ENCODE data around the gene TM7SF3.

DNA sequence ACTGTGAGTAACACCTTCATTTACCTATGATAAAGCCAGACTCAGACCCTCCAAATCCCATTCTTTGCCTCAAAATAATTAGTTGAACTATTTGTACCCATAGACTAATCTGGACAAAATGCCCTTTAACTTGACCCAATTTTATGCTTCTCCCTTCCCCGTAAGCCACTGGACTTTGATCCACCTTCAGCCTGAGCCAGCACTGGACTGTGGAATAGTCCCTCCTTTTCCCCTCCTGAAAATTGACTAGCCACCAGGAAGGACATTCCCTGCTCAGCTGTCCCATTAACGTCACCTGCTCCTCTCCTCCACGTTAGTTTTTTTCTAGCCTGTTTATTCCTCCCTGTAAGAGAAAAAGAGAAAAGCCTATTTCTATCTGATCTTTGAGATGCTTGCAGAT is 18.5 kb upstream of the TM7SF3 start:
- TF ChIP-seq, protein P1, sequence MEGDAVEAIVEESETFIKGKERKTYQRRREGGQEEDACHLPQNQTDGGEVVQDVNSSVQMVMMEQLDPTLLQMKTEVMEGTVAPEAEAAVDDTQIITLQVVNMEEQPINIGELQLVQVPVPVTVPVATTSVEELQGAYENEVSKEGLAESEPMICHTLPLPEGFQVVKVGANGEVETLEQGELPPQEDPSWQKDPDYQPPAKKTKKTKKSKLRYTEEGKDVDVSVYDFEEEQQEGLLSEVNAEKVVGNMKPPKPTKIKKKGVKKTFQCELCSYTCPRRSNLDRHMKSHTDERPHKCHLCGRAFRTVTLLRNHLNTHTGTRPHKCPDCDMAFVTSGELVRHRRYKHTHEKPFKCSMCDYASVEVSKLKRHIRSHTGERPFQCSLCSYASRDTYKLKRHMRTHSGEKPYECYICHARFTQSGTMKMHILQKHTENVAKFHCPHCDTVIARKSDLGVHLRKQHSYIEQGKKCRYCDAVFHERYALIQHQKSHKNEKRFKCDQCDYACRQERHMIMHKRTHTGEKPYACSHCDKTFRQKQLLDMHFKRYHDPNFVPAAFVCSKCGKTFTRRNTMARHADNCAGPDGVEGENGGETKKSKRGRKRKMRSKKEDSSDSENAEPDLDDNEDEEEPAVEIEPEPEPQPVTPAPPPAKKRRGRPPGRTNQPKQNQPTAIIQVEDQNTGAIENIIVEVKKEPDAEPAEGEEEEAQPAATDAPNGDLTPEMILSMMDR (IDR thresholded peaks at IDR 0.05): no peak
- TF ChIP-seq POLR2AphosphoS5 (IDR thresholded peaks at IDR 0.05): no peak
- no peak for TF ChIP-seq POLR2A (IDR thresholded peaks at IDR 0.05)
- no peak for TF ChIP-seq EP300 (IDR thresholded peaks at IDR 0.05; ENCODE audit: low read depth)

Data from transverse colon (tissue), 4 donors.